IMR-90 (cell line): ENCODE data around the gene QPRT. TPM values are rescaled to one million over a fixed set of nuclear protein-coding genes. Genes with fewer than 3 reads are reported as not detected.
"Not testable (repeated sequence)": the region's sequence is repeated elsewhere in the genome, so short reads cannot be mapped to it uniquely, and the experiment has no call there.

ENCODE experiments used
- ATAC-seq: fragments of 200-7000 bp; cut with Tn5 transposase; 2 replicates; pipeline ENCODE4 v1.9.1; 2020; ENCODE audit warnings: low read depth, mild to moderate bottlenecking, moderate library complexity
- BruUV-seq: library from RNA; stranded (reverse); fragments of 400-500 nt; replicated peaks from 2 replicates; lab custom pipeline; 2021; lab: Mats Ljungman, UMichigan
- CTCF ChIA-PET: fragments of 300-600 bp; formaldehyde crosslinking; extraction: SDS; loops from one replicate; lab custom pipeline; 2021; ENCODE audit warnings: antibody characterized with exemption; lab: Yijun Ruan, JAX
- POLR2A ChIA-PET: fragments of 300-600 bp; sonication (Branson Sonifier 250); formaldehyde crosslinking; loops from one replicate; lab custom pipeline; 2022; ENCODE audit warnings: antibody characterized with exemption; ENCODE audit not compliant: unreplicated experiment; lab: Charles Lee
- DNase-seq: peaks from one replicate; pipeline ENCODE4 v3.0.0; 2013
- H2AFZ ChIP-seq: replicated peaks from 2 replicates; pipeline ENCODE3; 2013; ENCODE audit warnings: low read length, mild to moderate bottlenecking; ENCODE audit not compliant: poor library complexity
- H2AK5ac ChIP-seq: 2 replicates; pipeline ENCODE4 v1.6.1; 2013; ENCODE audit warnings: low read depth, low read length, inconsistent platforms
- H2AK9ac ChIP-seq: replicated peaks from 2 replicates; pipeline ENCODE3; 2013; ENCODE audit warnings: mild to moderate bottlenecking, low read depth, low read length, moderate library complexity; ENCODE audit not compliant: poor library complexity
- H2BK120ac ChIP-seq: 2 replicates; pipeline ENCODE4 v1.6.1; 2013; ENCODE audit warnings: low read depth, low read length, inconsistent platforms
- H2BK15ac ChIP-seq: 3 replicates; pipeline ENCODE4 v1.6.1; 2013; ENCODE audit warnings: low read depth, low read length, inconsistent platforms
- H2BK20ac ChIP-seq: 2 replicates; pipeline ENCODE4 v1.6.1; 2013; ENCODE audit warnings: low read depth, mild to moderate bottlenecking, inconsistent platforms, low read length, moderate library complexity
- H2BK5ac ChIP-seq: 2 replicates; pipeline ENCODE4 v1.6.1; 2013; ENCODE audit warnings: mild to moderate bottlenecking, low read depth, low read length, inconsistent platforms; ENCODE audit not compliant: poor library complexity, severe bottlenecking
- H3K14ac ChIP-seq: replicated peaks from 2 replicates; pipeline ENCODE4 v1.6.1; 2013; ENCODE audit warnings: low read depth, low read length, inconsistent platforms
- H3K18ac ChIP-seq: 2 replicates; pipeline ENCODE4 v1.6.1; 2013; ENCODE audit warnings: low read depth, low read length, control low read depth
- H3K23ac ChIP-seq: 2 replicates; pipeline ENCODE4 v1.6.1; 2013; ENCODE audit warnings: low read depth, low read length, inconsistent platforms
- H3K27ac ChIP-seq: 2 replicates; pipeline ENCODE4 v1.5.1; 2013; ENCODE audit warnings: mild to moderate bottlenecking, control low read depth, low read length; ENCODE audit not compliant: insufficient read depth
- H3K27me3 ChIP-seq: 2 replicates; pipeline ENCODE4 v1.6.1; 2013; ENCODE audit warnings: low read length; ENCODE audit not compliant: control insufficient read depth, insufficient read depth
- H3K36me3 ChIP-seq: 2 replicates; pipeline ENCODE4 v1.6.1; 2013; ENCODE audit warnings: low read length, mixed read lengths; ENCODE audit not compliant: control insufficient read depth, insufficient read depth
- H3K4ac ChIP-seq: 2 replicates; pipeline ENCODE4 v1.6.1; 2013; ENCODE audit warnings: low read depth, low read length, inconsistent platforms
- H3K4me1 ChIP-seq: 2 replicates; pipeline ENCODE4 v1.6.1; 2013; ENCODE audit warnings: low read length, mixed read lengths; ENCODE audit not compliant: control insufficient read depth, insufficient read depth
- H3K4me2 ChIP-seq: 2 replicates; pipeline ENCODE4 v1.6.1; 2013; ENCODE audit warnings: low read depth, mild to moderate bottlenecking, control low read depth, low read length, moderate library complexity
- H3K4me3 ChIP-seq: 2 replicates; pipeline ENCODE4 v1.5.1; 2013; ENCODE audit warnings: low read depth, mild to moderate bottlenecking, control low read depth, low read length, moderate library complexity; ENCODE audit not compliant: insufficient read depth
- H3K56ac ChIP-seq: 2 replicates; pipeline ENCODE4 v1.6.1; 2013; ENCODE audit warnings: low read length, inconsistent platforms; ENCODE audit not compliant: insufficient read depth; ENCODE audit errors: extremely low read depth
- H3K79me1 ChIP-seq, 2 experiments: 2 replicates each; pipeline ENCODE4 v1.6.1; 2013; ENCODE audit warnings: low read length in 2 of 2, inconsistent platforms in 1 of 2, low read depth in 1 of 2
- H3K9ac ChIP-seq: 2 replicates; pipeline ENCODE4 v1.6.1; 2013; ENCODE audit warnings: low read depth, low read length, control low read depth
- H3K9me1 ChIP-seq: 2 replicates; pipeline ENCODE4 v1.6.1; 2013; ENCODE audit warnings: low read length, inconsistent platforms; ENCODE audit not compliant: insufficient read depth
- H3K9me3 ChIP-seq: 2 replicates; pipeline ENCODE4 v1.6.1; 2013; ENCODE audit warnings: low read length; ENCODE audit not compliant: control insufficient read depth, insufficient read depth
- H4K20me1 ChIP-seq: 2 replicates; pipeline ENCODE4 v1.6.1; 2013; ENCODE audit warnings: low read length, inconsistent platforms; ENCODE audit not compliant: insufficient read depth
- H4K5ac ChIP-seq: 2 replicates; pipeline ENCODE4 v1.6.1; 2013; ENCODE audit warnings: mild to moderate bottlenecking, low read depth, low read length, control low read depth
- H4K8ac ChIP-seq, 2 experiments: 2 replicates each; pipeline ENCODE4 v1.6.1; 2013; ENCODE audit warnings: low read depth in 2 of 2, low read length in 2 of 2, control low read depth in 1 of 2, inconsistent platforms in 1 of 2
- H4K91ac ChIP-seq: 2 replicates; pipeline ENCODE4 v1.6.1; 2013; ENCODE audit warnings: low read depth, low read length, inconsistent platforms; ENCODE audit not compliant: insufficient read depth
- BHLHE40 ChIP-seq: fragments of 150-350 bp; IDR thresholded peaks from 2 replicates; pipeline ENCODE4 v1.6.1; 2016; ENCODE audit warnings: mild to moderate bottlenecking, low read depth, low read length
- MAFK ChIP-seq: IDR thresholded peaks from 2 replicates; pipeline ENCODE4 v1.6.1; 2012; ENCODE audit warnings: low read depth, low read length, improper control_type of control experiment
- MAZ ChIP-seq: IDR thresholded peaks from 2 replicates; pipeline ENCODE4 v1.6.1; 2012; ENCODE audit warnings: low read depth, mild to moderate bottlenecking, low read length, improper control_type of control experiment, moderate library complexity, borderline replicate concordance
- NFE2L2 ChIP-seq: fragments of 150-350 bp; IDR thresholded peaks from 2 replicates; pipeline ENCODE4 v1.6.1; 2016; ENCODE audit warnings: low read depth, mild to moderate bottlenecking, low read length
- RAD21 ChIP-seq: IDR thresholded peaks from 2 replicates; pipeline ENCODE4 v1.6.1; 2012; ENCODE audit warnings: low read length, improper control_type of control experiment
- RFX5 ChIP-seq: IDR thresholded peaks from 2 replicates; pipeline ENCODE4 v1.8.0; 2012; ENCODE audit warnings: low read depth, mild to moderate bottlenecking, low read length, moderate library complexity
- SMC3 ChIP-seq: fragments of 150-350 bp; IDR thresholded peaks from 2 replicates; pipeline ENCODE4 v1.6.1; 2016; ENCODE audit warnings: low read depth, mild to moderate bottlenecking, antibody characterized with exemption, low read length, moderate library complexity
- WGBS, 2 experiments: methylation state at CpG; one replicate each; pipeline versions ENCODE4 v1.1.5 to v1.1.7; 2013; ENCODE audit warnings: missing lambda C conversion rate in 2 of 2; ENCODE audit not compliant: insufficient read length in 1 of 2; ENCODE audit errors: extremely low coverage in 2 of 2; 5-methylcytosine and 5-hydroxymethylcytosine counted together
- dilution Hi-C: fragments of 300-500 bp; cut with HindIII; formaldehyde crosslinking; loops from one replicate; pipeline ENCODE4 v1.14.3; 2018; ENCODE audit warnings: low sequenced_read_pairs; ENCODE audit not compliant: unreplicated experiment
- in situ Hi-C: fragments of 300-500 bp; cut with MboI; formaldehyde crosslinking; loops from 3 replicates; pipeline ENCODE4 v1.14.3; 2019; ENCODE audit warnings: low sequenced_read_pairs, inconsistent platforms, mixed read lengths
- intact Hi-C: fragments of 100-400 bp; cut with micrococcal nuclease; formaldehyde crosslinking; loops from 2 replicates; pipeline ENCODE4 v1.10.0; 2022
- polyA plus RNA-seq, 3 experiments: library from polyadenylated mRNA; depleted of rRNA; stranded (reverse); fragments of >200 nt; gene quantifications; 2 replicates each; pipeline ENCODE4 v1.2.3, GENCODE V29; 2012; ENCODE audit warnings: low replicate concordance in 1 of 3
- total RNA-seq: library from RNA; depleted of rRNA; stranded (reverse); fragments of >200 nt; gene quantifications from 2 replicates; pipeline ENCODE4 v1.2.3, GENCODE V29; 2012
- TF ChIP-seq, protein P1 (sequence below): fragments of 150-350 bp; IDR thresholded peaks from 2 replicates; pipeline ENCODE4 v1.6.1; 2017; ENCODE audit warnings: mild to moderate bottlenecking, antibody characterized with exemption, low read length, low read depth

Gene QPRT
- total and polyA plus RNA-seq, 2 of the 4 experiments (the other 2 are of a cell fraction): 3.4 to 6.3 TPM

DNA sequence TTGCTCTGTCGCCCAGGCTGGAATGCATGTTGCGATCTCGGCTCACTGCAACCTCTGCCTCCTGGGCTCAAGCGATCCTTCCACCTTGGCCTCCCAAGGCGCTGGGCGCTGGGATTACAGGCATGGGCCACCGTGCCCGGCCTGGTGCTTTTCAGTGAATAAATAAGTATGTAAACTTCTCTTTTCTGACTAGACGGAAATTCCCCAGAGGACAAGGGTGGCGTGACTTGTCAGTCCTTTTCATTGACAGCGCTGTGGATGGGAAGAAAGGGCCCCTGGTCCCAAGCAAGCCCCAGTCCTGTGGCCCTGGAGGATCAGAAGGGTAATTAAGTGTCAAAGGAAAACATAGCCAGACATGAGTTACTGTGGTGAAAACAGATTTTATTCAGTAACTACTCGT is 25.5 kb upstream of the QPRT start:
- H3K4me2 ChIP-seq: no peak overlapping the region
- H3K27ac ChIP-seq: no peak overlapping the region
- no peaks in the 10 kb centered on the region for H3K36me3 ChIP-seq
- H3K4me1 ChIP-seq: no peaks in the 10 kb centered on the region
- no peak overlapping the region for H3K14ac ChIP-seq
- no peaks in the 10 kb centered on the region for H3K79me1 ChIP-seq
- CTCF ChIA-PET: no interaction called here
- H3K23ac ChIP-seq: no peak overlapping the region
- no peak for TF ChIP-seq NFE2L2
- TF ChIP-seq BHLHE40: no peak
- TF ChIP-seq MAFK: no peak
- TF ChIP-seq, protein P1, sequence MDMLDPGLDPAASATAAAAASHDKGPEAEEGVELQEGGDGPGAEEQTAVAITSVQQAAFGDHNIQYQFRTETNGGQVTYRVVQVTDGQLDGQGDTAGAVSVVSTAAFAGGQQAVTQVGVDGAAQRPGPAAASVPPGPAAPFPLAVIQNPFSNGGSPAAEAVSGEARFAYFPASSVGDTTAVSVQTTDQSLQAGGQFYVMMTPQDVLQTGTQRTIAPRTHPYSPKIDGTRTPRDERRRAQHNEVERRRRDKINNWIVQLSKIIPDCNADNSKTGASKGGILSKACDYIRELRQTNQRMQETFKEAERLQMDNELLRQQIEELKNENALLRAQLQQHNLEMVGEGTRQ: no peak
- TF ChIP-seq RFX5: no peak
- TF ChIP-seq SMC3: no peak
- no peak for TF ChIP-seq RAD21
- no peak for TF ChIP-seq MAZ
- no peak overlapping the region for H2BK20ac ChIP-seq
- H2AK9ac ChIP-seq: no peak overlapping the region
- H4K20me1 ChIP-seq: no peaks in the 10 kb centered on the region
- POLR2A ChIA-PET: no interaction called here
- H3K4me3 ChIP-seq: no peak overlapping the region
- H2BK15ac ChIP-seq: no peak overlapping the region
- DNase-seq (no peak), ATAC-seq (no peak)
- dilution Hi-C loops (no loop called here), in situ Hi-C loops (no loop called here), intact Hi-C loops (no loop called here)
- no peak overlapping the region for H3K18ac ChIP-seq
- no peak overlapping the region for H4K5ac ChIP-seq
- peak overlapping the region; percentile 69 for H2AFZ ChIP-seq
- WGBS, 2 experiments: 43% methylated on average over 3 of the region's 12 CpGs; no CpG with 5 or more reads in 1 of the 2 experiments
- H3K9ac ChIP-seq: no peak overlapping the region
- no peak overlapping the region for H2BK5ac ChIP-seq
- H3K27me3 ChIP-seq: peaks cover 9% of the 10 kb centered on the region
- no peak overlapping the region for H4K91ac ChIP-seq
- no peak overlapping the region for H2AK5ac ChIP-seq
- H3K56ac ChIP-seq: no peak overlapping the region
- no peak overlapping the region for H4K8ac ChIP-seq
- no peak overlapping the region for H2BK120ac ChIP-seq
- H3K4ac ChIP-seq: no peak overlapping the region
- no TSS peak for BruUV-seq
- H3K9me3 ChIP-seq: no peaks in the 10 kb centered on the region
- 0 out of 2 replicates have a peak, but pooled peaks cover 4% of the 10 kb centered on the region for H3K9me1 ChIP-seq

DNA sequence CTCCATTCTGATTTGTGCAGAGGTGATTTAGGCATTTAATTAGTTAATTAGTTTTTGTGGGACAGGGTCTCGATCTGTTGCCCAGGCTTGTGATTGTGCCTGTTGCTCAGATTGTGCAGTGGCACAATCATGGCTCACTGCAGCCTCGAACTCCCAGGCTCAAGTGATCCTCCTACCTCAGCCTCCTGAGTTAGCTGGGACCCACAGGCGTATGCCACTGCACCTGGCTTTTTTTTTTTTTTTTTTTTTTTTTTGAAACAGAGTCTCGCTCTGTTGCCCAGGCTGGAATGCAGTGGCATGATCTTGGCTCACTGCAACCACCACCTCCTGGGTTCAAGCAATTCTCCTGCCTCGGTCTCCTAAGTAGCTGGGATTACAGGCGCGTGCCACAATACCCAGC is 25.1 kb upstream of the QPRT start:
- H3K9me1 ChIP-seq, H3K9me3 ChIP-seq, H2BK5ac ChIP-seq, H3K4me2 ChIP-seq, H3K27ac ChIP-seq, H3K9ac ChIP-seq, CTCF ChIA-PET, H2AK9ac ChIP-seq, H4K20me1 ChIP-seq, H3K14ac ChIP-seq, H2BK120ac ChIP-seq, H2BK15ac ChIP-seq, H2AFZ ChIP-seq, DNase-seq, H2AK5ac ChIP-seq, H3K79me1 ChIP-seq, H3K4me3 ChIP-seq, H4K8ac ChIP-seq, ATAC-seq, H3K23ac ChIP-seq, in situ Hi-C loops, intact Hi-C loops, POLR2A ChIA-PET, H3K36me3 ChIP-seq, H3K18ac ChIP-seq, H3K27me3 ChIP-seq, H2BK20ac ChIP-seq, H4K5ac ChIP-seq, H3K56ac ChIP-seq, BruUV-seq, H3K4me1 ChIP-seq, dilution Hi-C loops, H3K4ac ChIP-seq, H4K91ac ChIP-seq: not testable (repeated sequence)
- no CpG with 5 or more reads among the region's 7 CpGs for WGBS, 2 experiments
